Sciatic nerve (tissue), 2 donors: Measurements from ENCODE around the gene VWA3A. TPM values are rescaled to one million over a fixed set of nuclear protein-coding genes. Genes with fewer than 3 reads are reported as not detected.
"Not testable (repeated sequence)": the region's sequence is repeated elsewhere in the genome, so short reads cannot be mapped to it uniquely, and the experiment has no call there.

Source experiments
- ATAC-seq: fragments of 200-7000 bp; cut with Tn5 transposase; one replicate; pipeline ENCODE4 v1.9.1; 2020; ENCODE audit warnings: mild to moderate bottlenecking, moderate library complexity
- DNase-seq: peaks from one replicate; pipeline ENCODE4 v3.0.0-alpha.2; 2020; ENCODE audit warnings: low spot score
- intact Hi-C: fragments of 100-400 bp; cut with DNase I; formaldehyde crosslinking; loops from one replicate; pipeline ENCODE4 v1.14.2; 2022
- total RNA-seq: library from RNA; stranded (reverse); fragmentation: NEBNext Ultra II Directional; extraction: Animal tissue kit (Norgen Biotek cat#: 25700); gene quantifications from one replicate; pipeline ENCODE4 v1.2.1, GENCODE V29; 2021
- donor health status: DM: no; HTN: no; CAD: no.
- donor health status: DM: no; HTN: no; CAD: no.

Gene VWA3A, protein sequence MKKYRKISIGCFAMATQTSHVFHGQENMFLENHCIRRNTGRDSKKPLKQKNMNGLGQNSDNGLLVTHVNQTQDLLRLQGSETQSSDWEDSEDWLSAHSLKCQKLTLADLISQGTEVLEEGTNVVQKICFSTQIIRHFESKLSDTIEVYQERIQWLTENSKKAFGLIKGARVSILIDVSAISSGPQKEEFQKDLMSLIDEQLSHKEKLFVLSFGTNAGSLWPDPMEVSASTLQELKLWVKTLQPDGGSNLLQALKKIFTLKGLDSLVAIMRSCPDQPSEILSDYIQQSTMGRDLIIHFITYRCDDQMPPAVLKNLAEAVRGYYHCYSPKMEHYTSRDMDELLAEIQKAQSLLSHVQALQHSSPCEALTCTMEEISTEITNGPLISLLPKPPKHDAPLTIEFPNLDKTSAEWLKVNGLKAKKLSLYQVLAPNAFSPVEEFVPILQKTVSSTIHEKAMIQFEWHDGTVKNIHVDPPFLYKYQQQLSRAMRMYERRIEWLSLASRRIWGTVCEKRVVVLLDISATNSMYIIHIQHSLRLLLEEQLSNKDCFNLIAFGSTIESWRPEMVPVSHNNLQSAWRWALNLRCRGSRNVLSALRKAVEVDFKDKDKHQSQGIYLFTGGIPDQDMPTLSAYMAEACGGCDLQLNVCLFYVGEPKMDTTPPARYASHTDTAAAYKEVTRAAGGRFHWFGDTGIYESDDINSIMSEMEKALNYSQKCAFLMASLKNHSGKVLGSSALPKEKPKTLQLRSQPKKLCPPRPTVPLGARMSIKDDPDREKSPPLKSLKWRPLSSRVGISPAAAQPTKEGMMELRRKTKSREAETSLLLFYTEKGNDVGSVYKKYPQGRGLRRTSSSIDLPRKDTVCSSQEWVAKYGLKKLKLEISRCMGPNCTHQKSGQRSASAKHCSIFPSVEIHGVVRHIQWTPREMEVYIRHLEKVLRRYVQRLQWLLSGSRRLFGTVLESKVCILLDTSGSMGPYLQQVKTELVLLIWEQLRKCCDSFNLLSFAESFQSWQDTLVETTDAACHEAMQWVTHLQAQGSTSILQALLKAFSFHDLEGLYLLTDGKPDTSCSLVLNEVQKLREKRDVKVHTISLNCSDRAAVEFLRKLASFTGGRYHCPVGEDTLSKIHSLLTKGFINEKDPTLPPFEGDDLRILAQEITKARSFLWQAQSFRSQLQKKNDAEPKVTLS
- 0.71 TPM for total RNA-seq

DNA sequence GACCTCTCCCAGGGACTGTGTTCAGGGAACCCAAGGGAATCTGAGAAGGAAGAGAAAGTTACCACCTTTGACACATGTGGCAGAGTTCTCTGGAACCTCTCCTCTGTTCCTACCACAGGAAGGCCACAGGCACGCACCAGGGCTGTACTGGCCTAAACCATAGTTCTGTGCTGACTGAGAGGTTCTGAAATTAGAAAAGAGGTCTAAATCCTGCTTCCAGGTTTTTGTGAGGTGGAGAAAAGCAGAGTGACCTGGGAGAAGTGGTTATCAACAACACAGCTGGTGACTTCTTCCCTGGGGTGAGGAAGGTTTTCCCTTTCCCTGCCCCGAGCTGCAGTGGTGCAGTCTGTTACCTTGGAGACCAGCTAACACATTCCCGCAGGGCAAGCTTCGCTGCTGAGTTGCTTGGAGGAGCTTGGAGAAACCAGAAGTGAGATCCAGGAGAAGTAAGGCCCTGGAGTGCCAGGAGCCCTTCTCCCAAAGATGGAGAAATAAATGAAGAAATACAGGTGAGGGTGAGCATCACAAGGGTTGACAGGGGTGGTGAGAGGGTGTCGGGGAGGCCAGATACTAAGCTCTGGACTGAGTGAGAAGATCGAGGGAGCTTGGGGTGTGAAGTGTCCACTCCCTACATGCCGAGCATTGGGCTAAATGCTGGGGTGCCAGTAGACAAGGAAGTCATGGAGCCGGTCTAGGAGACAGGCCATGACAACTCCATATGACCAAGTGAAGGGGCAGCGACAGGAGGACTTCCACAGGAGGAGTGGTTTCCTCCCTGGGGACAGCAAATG lies at the start of gene VWA3A:
VWA3A (plus strand) TSS at position 399 of the 791 bp plus-strand sequence; CDS start at position 496, 97 bp downstream.
- intact Hi-C loops: no loop called here
- DNase-seq: no peak
- ATAC-seq: peak; percentile 76

DNA sequence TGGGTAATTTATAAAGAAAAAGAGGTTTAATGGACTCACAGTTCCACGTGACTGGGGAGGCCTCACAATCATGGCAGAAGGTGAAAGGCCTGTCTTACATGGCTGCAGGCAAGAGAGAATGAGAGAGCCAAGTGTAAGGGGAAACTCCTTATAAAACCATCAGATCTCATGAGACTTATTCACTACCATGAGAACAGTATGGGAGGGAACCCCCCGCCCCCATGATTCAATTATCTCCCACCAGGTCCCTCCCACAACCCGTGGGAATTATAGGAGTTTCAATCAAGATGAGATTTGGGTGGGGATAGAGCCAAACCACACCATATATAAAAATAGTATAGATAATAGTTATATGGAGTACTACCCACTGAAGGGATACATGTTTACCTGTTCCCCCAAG lies 48.5 kb upstream of the VWA3A start:
- DNase-seq, ATAC-seq, intact Hi-C loops: not testable (repeated sequence)

DNA sequence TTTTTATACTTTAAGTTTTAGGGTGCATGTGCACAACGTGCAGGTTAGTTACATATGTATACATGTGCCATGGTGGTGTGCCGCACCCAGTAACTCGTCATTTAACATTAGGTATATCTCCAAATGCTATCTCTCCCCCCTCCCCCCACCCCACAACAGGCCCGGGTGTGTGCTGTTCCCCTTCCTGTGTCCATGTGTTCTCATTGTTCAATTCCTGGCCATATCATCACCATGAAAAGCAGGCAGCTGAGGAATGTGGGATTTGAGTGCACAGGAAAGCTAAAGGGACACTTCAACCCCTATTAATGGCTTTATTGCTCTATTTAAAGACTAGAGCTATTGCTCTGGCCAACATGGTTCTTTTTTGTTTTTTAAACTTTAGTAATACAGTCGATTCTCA lies 46.5 kb upstream of the VWA3A start:
- ATAC-seq, DNase-seq, intact Hi-C loops: not testable (repeated sequence)

DNA sequence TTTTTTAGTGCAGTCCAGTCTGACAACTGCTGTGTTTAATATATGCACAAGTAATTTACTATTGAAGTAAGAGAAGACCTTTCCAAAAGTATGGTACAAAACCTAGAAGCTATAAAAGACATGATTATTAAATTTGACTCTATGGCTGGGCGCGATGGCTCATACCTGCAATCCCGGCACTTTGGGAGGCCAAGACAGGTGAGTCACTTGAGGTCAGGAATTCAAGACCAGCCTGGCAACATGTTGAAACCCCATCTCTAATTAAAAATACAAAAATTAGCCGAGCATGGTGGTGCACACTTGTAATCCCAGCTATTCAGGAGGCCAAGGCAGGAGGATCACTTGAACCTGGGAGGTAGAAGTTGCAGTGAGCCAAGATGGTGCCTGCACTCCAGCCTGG lies 41.4 kb upstream of the VWA3A start:
- no peak for DNase-seq
- intact Hi-C loops: no loop called here
- no peak for ATAC-seq

DNA sequence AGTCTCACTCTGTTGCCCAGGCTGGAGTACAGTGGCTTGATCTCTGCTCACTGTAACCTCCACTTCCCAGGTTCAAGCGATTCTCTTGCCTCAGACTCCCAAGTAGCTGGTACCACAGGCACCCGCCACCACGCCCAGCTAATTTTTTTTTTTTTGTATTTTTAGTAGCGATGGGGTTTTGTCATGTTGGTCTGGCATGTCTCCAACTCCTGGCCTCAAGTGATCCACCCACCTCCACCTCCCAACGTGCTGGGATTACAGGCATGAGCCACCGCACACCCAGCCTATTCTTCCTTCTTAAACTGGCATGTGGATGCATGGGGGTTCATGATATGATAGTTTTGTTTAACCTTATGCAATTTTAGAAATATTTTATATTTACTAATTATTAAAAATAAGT lies 39.4 kb upstream of the VWA3A start:
- intact Hi-C loops: no loop called here
- no peak for DNase-seq
- no peak for ATAC-seq

DNA sequence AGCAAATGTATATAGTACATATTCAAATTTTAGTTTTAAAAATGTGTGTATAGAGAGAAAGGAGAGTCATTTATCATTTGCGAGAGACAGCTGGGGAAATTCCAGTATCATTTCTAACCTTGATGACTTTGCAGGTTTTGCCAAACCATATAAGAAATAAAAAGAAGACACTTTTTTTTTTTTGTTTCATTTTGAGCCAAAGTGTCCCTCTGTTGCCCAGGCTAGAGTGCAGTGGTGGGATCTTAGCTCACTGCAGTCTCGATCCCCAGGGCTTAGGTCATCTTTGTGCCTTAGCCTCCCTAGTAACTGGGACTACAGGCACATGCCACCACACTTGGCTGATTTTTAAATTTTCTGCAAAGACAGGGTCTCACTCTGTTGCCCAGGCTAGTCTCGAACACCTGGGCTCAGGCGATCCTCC lies 38.4 kb upstream of the VWA3A start:
- ATAC-seq (no peak), DNase-seq (no peak)
- intact Hi-C loops: no loop called here

DNA sequence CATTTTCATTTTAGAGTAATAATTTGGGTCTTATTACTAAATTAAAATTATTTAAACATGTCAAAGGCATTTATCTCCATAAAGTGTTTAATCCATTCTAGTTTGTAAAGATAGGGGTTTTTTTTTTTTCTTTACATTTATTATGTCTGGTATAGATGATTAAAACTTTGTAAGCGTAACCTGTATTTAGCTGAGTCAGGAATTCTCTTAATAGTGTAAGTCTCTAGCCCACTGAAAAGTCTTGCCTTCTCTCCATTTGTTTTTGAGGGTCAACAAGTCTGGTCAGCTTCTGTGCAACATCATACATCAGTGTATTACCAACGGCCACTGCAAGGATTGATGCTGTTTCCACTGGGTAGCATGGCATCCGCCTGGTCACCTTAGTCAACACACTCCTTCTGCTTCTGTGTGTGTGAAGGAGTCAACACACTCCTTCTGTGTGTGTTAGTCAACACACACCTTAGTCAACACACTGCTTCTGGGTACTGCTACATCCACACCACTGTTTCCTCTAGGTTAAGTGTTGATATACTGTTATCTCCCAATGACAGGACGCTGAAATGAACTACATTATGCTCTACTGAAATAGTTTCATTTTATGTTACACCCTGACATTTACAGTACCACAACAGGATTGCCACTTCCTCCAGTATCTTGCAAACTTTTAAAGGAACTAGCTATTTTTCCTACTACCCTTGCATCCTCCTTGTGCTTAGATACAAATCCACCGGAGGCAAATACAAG lies 37.3 kb upstream of the VWA3A start:
- DNase-seq (no peak), ATAC-seq (no peak)
- intact Hi-C loops: no loop called here

DNA sequence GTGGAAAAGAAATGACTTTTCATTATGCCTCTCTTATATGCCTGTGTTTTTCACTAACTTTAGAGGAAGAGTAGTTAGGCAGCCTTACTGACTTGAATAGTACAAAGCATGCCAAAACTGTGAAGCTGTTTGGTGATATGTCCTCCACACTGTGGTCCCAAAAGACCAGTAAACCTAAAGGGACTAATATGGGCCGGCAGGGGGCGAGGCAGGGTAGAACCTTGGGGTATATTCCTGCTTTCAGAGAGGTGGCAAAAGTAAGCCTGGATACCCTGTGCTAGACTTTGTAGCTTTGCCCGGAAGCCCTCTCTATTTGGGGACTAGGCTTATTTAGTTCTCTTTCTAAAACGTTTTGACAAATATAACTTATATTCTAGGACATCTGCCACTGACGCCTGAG lies 36.5 kb upstream of the VWA3A start:
- intact Hi-C loops: no loop called here
- no peak for DNase-seq
- no peak for ATAC-seq

DNA sequence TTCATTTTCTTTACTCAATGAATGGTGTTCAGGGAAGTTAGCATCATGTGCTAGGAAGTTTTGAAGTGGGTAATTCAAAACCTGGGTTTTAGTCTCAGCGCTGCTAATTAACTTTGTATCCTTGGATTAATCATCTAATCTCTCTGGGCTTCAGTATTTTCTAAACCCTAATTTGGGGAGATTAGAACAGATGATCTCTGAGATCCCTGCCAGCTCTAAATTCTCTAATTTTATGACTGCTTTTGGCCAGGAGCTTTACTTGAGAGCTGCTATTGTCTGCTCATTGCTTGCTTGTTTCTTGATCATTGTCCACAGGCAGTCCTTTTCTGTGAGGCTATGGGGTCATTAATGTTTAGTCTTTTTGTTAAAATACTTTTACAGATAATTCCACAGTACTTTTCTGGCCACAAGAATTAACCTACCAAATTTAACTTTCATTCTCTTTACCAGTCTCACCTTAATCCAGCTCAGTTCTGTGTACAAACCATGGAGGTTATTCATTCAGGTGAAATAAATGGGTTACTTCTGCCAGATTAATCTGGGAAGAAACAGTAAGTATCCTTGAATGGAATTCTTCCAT lies 28.4 kb upstream of the VWA3A start:
- DNase-seq (no peak), ATAC-seq (no peak)
- intact Hi-C loops: no loop called here

DNA sequence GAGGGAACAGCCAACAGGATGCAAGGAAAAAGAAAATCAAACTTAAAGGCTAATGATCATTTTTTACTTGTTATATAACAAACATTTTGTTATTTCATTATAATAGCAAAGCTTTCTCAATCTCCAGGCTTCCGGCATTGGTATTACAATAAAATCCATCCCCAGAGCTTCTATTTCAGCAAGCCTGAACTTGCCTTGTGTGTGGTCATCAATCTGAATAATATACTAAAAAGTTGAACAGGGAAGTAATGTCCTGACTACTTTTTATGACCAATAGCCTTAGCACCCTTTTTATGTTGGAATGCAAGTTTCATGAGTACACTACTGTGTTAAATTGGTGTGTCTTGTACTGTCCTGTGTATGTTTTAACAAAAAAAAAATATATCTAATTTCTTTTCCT lies 27.1 kb upstream of the VWA3A start:
- no peak for DNase-seq
- no peak for ATAC-seq
- intact Hi-C loops: no loop called here

DNA sequence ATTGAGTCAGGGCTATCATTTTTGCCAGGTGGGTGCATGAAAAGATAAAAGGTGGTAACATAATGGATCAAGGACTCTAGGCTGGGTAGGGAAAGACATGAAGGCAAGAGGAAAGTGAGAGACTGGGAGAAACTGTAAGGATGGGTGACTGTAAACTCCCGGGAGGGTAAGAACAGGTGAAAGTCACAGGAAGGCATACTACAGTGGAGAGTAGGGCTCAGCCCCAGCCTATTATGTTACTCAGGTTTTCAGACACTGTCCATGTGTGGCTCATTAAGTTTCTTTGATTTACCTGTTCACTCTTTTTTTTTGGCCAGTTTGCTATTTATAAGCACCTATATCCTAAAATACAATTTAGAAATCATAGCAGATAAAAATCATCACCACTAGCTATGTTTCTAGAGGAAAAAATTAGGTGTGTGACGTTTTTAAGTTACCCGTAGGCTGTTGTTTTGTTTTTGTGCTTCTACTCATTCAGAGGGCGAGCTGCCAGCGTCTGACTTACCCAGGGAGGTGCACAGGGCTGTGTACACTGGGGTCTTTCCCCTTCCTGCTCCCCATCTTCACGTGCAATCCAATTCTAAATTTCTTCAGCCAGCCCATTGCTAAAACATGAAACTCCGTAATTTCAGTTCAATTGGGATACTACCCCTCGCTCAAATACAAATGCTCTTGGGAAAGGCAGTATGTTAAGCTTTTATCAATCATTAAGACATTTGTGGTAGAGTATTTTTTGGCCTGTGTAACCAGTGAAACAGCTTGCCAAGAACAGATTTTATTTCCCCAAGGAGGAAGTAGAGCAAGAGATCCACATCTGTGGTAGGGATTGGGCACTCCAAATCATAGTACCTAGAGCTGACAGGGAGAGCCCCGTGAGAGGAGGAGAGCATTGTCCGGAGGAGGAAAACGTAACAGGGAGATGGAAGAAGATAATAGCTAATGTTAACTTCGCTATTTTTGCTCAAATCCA lies 21.7 kb upstream of the VWA3A start:
- intact Hi-C loops: loop anchor here (5.0 kb wide), 1 partner anchor 68 kb away; the partner anchor contains the start of gene PDZD9
- ATAC-seq (peak; percentile 67), DNase-seq (no peak)

DNA sequence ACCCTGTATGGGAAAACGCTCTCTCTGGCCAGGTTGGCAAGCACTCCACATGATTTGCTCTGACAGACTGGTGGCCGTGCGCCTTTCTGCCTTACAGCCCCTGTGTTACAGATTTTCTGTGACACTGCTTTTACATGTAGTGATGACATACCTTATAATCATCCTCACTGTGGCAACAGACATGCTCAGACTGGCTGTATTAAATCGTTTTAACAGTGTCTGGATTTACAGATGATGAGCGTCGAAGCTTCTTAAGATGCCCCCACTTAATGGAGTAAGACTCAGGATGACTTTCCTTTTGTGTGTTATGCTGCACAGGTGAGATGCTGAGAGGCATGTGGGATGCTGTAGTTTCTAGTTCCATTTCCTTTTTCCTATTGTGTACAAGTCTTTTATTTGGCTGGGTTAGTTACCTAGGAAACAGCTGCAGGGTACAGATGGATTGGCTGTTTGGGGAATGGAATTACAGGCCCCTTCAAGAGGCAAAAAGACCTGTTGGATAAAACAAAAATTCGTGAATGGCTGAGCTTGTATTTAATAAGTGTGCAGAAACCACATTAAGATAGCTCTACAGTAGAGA lies 20.9 kb upstream of the VWA3A start:
- intact Hi-C loops: loop anchor here (5.0 kb wide), 1 partner anchor 69 kb away; the partner anchor contains the start of gene PDZD9
- DNase-seq: no peak
- peak; percentile 56 for ATAC-seq

DNA sequence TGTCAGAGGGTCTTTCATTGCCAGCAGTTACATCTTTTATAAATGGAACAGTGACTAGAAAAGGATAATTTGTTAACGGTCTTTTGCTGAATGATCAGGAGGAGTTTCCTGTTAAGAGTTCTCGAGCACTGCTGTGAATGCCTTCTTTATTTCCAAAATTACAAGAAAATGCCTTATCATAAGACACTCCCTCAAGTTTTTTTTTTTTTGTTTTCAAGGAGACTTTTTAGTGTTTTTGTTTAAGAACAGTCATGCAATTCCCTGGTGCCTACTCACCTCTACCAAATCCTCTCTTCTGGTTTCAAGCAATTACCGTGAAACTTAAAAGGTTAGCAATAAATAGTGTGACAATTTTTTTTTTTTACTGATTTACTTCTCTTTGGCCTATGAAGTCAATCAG lies 19.0 kb upstream of the VWA3A start:
- DNase-seq (no peak), ATAC-seq (peak; percentile 28)
- intact Hi-C loops: loop anchor here (5.0 kb wide), 1 partner anchor 71 kb away; the partner anchor contains the start of gene PDZD9

DNA sequence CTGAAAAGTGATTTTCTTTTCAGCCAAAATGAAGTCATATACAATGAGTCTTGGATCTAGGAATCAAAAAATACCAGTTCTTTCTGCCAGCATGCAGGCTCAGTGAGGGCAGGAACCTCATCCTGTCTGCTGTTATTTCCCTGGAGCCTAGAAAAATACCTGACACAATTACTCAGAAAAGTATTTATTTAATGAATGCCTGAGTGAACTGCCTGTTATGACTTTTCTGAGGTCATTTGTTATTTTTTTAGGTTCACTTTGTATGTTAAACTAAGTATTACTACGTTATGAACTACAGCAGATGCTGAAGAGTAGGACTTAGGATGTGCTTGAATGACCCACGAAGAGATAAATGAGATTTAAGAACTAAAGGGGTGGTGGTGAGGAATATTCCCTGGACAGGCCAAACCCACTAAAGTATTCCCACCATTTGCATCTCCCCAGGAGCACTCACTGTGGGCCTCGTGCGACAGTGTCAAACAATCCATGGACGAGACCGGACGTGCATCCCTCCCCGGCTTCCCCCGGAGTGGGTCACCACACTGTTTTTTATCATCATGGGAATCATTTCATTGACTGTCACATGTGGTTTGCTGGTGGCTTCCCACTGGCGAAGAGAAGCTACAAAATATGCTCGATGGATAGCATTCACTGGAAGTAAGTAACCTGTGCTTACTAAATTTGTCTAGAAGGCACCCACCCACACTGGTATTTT lies 17.1 kb upstream of the VWA3A start:
- intact Hi-C loops: no loop called here
- ATAC-seq (no peak), DNase-seq (no peak)

DNA sequence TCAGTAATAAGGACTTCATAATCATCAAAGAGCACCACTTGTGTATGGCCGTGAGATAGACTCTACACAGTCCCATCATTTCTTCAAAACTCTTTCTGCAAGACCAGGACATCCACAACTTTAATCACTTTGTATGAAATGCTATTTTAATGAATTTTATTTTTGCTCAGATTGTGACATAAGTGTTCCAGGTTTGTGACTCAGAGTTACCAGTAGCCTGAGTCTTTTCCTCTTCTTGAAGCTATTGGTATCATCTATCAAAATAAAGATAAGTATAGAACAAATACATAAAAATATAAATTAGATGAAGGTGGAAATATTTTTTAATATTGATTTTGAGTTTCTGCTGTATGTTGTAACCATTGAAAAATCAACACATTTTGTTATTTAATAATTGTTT lies 16.6 kb upstream of the VWA3A start:
- DNase-seq (no peak), ATAC-seq (no peak)
- intact Hi-C loops: no loop called here
